Parietal lobe (tissue), 2 donors: ENCODE measurements around the gene SLC39A1. TPM values are rescaled to one million over a fixed set of nuclear protein-coding genes. Genes with fewer than 3 reads are reported as not detected.

ENCODE experiments used
- small RNA-seq: library from RNA; depleted of rRNA; stranded (forward); fragments of <200 nt; gene quantifications from one replicate; pipeline ENCODE3, GENCODE V24; 2014; ENCODE audit warnings: low replicate concordance
- total RNA-seq: library from RNA; depleted of rRNA; stranded (reverse); fragments of >200 nt; gene quantifications from one replicate; pipeline ENCODE4 v1.2.3, GENCODE V29; 2014

The SLC39A1 gene, protein sequence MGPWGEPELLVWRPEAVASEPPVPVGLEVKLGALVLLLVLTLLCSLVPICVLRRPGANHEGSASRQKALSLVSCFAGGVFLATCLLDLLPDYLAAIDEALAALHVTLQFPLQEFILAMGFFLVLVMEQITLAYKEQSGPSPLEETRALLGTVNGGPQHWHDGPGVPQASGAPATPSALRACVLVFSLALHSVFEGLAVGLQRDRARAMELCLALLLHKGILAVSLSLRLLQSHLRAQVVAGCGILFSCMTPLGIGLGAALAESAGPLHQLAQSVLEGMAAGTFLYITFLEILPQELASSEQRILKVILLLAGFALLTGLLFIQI
- 22.8 TPM for total RNA-seq

DNA sequence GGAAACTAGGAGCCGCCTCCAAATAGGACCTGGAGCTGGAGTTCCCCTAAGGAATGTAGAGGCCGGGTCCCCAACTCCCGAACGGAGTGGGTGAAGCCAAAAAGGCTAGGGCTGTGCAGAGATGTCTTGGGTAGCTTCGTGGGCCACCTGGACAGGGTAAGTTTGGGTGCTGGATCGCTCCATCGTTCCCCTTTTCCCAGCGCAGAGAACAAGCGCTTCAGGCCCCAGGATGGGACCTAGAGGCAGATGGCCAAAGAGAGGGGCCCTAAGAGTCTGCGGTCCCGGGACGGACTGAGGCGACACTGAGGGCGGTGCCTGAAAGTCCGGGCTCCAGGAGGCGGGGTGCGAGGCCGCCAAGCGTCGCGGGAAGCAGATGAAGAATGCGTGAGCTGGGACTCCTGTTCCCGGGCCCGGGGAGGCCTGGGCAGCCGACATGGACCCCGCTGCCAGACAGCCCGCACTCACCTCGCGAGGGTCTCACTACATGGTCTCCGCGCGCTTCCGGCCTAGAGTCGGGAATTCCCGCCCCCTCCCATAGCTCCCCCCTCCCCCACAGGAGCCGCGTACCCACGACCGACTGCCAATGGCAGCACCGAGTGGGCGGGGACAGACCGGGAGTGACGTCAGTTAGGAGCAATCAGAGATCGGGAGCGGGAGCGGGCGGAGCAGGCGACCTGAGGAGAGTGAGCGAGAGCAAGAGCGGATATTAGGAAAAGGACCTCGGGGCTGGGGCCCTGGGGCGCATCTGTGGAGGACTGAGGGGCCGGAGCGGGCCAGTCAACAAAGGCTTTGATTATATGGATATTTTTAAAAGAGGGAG, at the start of gene SLC39A1:
SLC39A1 (minus strand) TSS at position 508 of the 820 bp plus-strand sequence. CDS start 822 bp downstream, outside the sequence.

DNA sequence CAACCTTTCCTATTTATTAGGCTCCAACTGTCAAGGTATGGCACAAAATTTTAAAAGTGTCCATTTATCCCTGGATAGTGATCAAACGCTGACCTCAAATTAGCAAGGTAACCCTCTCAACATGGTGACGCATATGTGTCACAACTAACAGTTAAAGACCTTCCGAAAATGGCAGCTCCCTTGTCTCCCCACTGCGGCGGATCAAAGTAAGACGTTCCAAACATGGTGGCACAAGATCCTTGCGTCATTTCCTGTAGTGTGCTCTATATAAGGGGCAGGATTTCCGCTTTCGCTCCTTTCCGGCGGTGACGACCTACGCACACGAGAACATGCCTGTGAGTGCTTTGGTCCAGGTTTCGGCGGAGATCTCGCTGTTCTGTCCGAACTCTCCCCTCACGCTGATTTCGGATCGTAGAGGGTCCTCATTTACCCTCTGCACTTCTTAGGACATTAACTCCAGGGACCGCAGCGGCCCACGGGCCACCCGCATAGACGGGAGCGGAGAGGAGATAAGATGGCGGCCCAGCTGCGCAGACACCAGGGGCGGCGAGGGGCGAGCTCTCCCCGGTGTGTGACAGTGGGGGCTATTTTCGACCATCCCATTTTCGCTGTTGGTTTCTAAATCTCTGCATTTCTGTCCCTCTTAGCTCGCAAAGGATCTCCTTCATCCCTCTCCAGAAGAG, 27.3 kb upstream of the SLC39A1 start, which contains the start of gene RPS27:
RPS27 (plus strand) TSS at position 295 of the 683 bp plus-strand sequence; CDS start at position 330, 35 bp downstream.

DNA sequence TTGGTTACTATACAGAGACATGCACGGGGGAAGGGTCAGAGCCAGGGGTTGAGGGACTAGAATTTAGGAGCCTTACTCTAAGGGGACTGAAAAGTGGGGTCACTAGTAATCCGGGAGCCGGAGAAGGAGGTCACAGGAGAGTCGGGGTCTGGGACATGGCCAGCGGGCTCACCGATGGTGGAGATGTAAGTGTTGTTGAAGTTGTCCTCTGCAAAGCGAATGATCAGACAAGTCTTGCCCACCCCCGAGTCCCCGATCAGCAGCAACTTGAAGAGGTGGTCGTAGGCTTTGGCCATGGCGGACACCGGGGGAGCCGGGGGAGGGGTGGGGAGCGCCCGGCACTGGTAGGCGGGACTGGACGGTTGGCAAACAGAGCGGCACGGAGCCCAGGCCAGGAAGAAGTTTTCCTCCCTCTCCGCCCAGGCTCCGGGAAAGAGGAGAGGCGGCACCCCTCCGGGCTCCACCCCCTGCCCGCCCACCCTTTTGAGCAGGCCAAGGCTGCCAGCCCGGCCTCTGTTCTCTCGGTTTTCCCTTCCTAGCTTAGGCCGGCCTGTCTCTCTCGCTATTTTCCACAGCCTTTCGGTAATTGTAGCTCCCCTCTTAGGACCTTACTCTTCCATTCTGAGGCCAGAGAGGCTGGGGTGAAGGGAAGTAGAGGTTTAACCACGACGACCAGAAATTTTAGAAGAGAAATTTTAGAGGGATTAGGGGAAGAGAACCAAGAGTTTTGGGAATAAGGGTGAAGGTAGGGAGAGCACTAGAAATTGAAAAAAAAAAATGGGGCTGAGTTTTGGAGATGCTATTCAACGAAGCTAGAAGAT, 22.8 kb upstream of the SLC39A1 start, which contains the start of gene RAB13:
RAB13 (minus strand) TSS at position 399 of the 821 bp plus-strand sequence; CDS start at position 296, 103 bp downstream.

DNA sequence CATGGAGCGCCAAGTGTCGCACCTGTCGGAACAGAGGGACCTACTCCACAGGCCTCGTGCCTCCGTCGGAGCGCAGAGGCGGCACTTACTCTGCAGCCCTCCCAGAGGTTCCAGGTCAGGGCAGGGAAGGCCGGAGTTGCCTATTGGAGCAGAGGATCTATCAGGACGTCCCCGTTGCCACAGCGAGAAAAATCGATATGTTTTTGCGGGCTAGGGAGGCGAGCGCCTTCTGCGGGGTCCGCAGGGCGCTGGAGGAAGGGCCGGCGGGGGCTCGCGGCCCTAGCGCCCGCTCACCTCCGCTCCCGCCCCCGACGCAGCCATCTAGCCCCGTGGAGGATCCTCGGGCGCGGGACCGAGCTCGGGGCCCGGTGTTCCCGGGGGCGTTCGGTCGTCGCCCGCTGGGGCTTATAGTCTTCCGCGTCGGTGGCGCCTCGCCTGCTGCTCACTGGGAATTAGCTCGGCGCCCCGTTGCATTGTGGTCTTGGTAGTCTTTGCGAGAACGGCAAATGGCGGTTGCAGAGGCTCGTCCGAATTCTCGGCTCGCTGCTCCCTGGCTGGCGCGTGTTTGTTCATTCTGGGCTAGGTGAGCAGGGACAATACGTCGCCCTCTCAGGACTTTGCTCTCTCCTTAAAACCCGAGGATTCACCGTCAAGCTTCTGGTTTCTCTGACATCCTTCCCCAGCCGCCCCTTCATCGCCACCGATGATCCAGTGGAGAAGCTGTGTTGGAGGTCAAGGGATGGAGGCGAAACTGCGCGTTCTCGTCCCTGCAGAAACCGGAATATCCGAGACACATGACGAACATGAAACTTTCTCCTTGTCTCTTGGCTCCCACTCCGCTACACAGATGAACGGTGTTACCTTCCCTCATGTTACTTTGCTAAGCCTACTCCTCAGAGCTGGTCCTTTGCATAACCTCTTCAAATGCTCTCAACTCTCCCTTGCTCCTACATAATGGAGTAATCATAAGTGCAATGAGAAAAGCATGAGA, 14.2 kb upstream of the SLC39A1 start, which contains the start of gene JTB:
JTB (minus strand) TSS at position 425 of the 991 bp plus-strand sequence; CDS start at position 3, 422 bp downstream.

DNA sequence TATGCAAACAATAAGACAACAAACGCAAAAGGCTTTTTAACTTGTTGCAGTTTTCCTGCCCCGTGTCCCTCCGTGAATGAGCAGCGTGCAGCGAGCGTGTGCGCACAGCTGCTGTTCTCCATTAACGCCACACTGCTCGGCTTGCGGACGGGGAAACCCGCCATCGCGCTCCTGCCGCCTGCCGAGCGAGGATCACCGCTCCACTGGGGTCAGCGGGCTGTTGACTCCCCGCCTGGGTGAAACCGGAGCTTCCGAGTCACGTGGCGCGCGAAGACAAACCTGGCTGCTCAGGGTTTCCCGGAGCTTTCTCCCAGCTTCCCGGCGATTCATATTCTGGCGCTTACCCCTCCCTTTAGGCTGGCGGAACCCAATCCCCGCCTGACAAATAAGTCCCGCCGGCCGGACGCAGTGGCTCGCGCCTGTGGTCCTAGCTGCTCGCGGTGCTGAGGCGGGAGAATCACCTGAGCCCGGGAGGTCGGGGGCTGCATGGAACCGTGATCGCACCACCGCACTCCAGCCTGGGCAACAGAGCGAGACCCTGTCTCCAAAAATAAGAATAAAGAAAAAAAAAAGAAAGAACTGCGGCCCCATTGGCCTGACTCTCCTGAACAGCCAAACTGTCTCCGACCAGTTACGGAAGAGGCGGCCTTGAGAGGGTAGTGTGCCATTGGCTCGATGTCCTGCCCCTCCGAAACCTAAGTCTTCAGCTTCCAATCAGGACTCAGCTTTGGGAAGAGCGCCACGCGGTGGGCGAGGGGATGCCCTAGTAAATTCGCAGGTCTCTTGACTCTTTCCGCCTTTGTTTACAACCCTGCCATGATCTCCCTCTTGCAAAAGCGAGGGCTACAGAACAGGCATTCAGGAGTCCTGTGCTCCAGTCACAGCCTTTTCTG, 4.0 kb upstream of the SLC39A1 start, which contains the start of gene CREB3L4:
CREB3L4 (plus strand) TSS at position 796 of the 893 bp plus-strand sequence. CDS start 624 bp downstream, outside the sequence.

DNA sequence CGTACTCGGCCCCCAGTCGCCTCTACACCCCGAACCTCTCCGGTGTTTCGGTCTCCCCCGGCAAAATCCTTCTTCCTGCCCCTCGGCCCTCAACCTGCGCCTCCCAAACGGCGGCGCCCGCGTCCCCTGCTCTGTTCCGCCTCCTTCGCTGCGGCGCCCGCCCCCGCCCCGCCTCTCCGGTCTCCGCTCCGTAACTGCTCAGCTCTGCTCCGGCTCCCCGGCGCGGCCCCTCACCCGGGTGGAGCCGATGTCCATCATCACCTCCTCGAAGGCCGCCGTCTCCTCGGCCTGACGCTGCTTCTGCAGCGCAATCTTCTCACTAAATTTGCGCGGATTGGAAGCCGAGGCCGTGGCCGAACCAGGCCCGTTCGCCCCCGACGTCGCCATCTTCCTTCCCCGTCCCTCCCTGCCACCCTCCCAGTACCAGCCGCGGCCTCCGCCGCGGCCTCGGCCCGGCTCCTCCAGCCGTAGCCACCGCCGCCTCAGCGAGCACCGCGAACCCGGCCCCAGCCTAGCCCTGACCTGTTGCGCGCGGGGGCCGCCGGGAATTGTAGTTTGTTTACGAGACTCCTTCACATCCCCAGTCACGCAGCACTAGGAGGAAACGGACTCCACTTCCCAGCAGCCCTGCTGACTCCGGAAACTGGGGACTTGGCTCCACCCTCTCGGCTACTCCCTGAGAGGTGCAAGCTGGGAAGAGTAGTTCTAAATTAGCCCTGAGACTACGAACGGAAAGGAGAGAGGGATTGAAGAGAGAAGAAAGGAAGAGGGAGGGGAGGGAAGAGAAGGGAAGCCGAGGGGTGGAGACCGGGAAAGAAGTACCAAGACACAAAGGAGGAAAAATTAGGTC, 5.0 kb downstream of the SLC39A1 start, which contains the start of gene CRTC2:
CRTC2 (minus strand) TSS at position 502 of the 850 bp plus-strand sequence; CDS start at position 387, 115 bp downstream.

DNA sequence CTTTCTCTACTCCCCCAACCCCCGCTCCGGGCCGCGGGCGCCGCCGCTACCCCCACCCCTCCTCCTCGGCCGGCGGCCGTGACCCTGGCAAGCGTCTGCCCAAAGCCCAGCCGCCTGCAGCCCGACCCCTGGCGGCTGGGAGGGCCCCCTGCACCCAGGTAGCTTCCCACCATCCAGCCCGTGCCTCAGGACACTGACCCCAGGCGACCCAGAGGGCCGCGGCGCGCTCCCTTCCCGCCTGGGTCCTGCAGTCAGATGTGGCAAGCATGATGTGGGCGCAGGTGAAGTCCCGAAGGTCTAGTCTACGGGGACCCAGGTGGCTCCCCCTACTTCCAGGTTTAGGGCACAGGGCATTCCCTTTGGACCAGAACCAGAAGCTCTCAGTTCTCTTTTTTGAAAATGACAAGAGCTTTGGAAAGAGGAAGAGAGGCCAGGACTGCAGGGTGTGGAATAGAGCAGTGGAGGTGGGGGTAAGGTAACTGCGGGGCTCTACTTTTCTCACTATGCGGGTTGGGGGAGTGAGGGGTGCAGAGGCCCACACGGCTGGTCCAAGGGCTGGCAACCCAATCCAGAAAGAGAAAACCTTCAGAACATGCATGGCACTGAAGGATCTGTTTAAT, 16.6 kb downstream of the SLC39A1 start, which contains the start of gene DENND4B:
DENND4B (minus strand) TSS at position 97 of the 620 bp plus-strand sequence. CDS start 2,344 bp downstream, outside the sequence.

DNA sequence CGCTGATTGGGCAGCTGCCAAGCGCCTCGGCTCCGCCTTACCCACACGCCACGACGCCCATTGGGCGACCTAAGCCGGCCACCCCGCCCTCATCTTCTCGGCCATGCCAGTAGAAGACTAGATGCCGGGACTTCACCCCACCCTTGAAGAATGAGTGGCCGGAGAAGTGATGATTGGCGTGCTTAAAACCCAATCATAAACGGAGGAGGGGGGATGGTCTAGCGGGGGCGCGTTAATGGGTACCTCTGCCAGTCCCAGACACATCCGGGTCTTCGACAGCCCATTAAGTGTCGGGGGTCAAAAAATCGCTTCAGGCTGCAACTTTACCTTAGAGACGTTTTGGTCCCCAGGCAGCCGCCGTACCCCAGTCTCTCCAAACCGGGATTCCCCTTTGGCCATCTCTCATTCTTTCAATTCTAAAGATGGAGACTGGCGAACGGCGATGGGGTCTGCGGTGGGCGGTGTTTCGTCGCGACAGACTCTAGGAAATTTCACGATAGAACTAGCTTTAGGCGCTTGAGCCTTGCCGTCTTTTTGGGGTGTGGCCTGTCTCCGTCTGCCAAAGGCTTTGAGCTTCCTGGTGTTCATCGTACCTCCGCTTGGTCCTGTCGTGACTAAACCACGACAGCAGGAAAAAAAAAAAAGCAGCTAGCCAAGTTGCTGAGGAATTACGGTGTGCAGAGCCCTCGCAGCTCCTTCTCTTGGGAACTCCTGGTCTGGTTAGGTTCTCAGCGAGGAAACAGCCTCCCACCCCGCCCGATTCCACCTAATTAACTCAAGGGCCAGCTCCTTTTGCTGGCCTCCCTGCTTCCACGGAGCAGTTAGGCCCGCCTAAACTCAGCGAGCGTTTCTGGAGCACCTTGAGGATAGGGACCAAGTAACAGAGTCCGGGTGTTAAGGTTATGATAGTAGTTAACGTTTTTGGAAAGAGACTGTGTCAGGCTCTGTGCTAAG, 40.1 kb downstream of the SLC39A1 start, which contains the start of gene GATAD2B:
GATAD2B (minus strand) TSS at position 1 of the 954 bp plus-strand sequence. CDS start 94,625 bp downstream, outside the sequence.

Small RNA genes within 50 kb of the gene (small RNA-seq; reads per million reads assigned to genes)
- gene MIR6737 = not detected

Other genes with a start within 250 kb of the SLC39A1 start
- 68.9 TPM for gene INTS3, start 235.5 kb downstream of the SLC39A1 start, total RNA-seq
- gene SLC27A3, start 188.1 kb downstream of the SLC39A1 start, total RNA-seq = 18.2 TPM
- 30.0 TPM for gene GATAD2B, start 40.6 kb downstream of the SLC39A1 start, total RNA-seq
- 38.8 TPM for gene DENND4B, start 16.8 kb downstream of the SLC39A1 start, total RNA-seq
- 6.9 TPM for gene CRTC2, start 4.9 kb downstream of the SLC39A1 start, total RNA-seq
- gene CREB3L4, start 4.4 kb upstream of the SLC39A1 start, total RNA-seq = 15.7 TPM
- gene JTB, start 14.1 kb upstream of the SLC39A1 start, total RNA-seq = 56.7 TPM
- gene RAB13, start 22.8 kb upstream of the SLC39A1 start, total RNA-seq = 6.9 TPM
- gene RPS27, start 27.2 kb upstream of the SLC39A1 start, total RNA-seq = 1,626 TPM
- gene NUP210L, start 191.5 kb upstream of the SLC39A1 start, total RNA-seq = 0.31 TPM
- 177 TPM for gene TPM3, start 228.6 kb upstream of the SLC39A1 start, total RNA-seq
- not detected for gene CFAP141, start 242.8 kb upstream of the SLC39A1 start, total RNA-seq